K562 (cell line): ENCODE results near the gene PTGIR. TPM values are rescaled to one million over a fixed set of nuclear protein-coding genes. Genes with fewer than 3 reads are reported as not detected.

ENCODE experiments used
- ATAC-seq: fragments of 200-7000 bp; cut with Tn5 transposase; 3 replicates; pipeline ENCODE4 v1.9.1; 2020; ENCODE audit warnings: moderate library complexity
- BruUV-seq: library from RNA; stranded (reverse); fragments of 400-500 nt; replicated peaks from 2 replicates; lab custom pipeline; 2021; lab: Mats Ljungman, UMichigan
- CTCF ChIA-PET: fragments of 300-600 bp; formaldehyde crosslinking; extraction: SDS; loops from one replicate; lab custom pipeline; 2021; ENCODE audit warnings: low intra/inter-chr PET ratio; lab: Yijun Ruan, JAX
- POLR2A ChIA-PET: fragments of 300-600, 350-650 bp; sonication (Branson Sonifier 250); formaldehyde crosslinking; extraction: SDS; loops from one replicate; lab custom pipeline; 2021; ENCODE audit warnings: antibody characterized with exemption, inconsistent platforms; lab: Yijun Ruan, JAX
- DNase-seq, 4 experiments: peaks; one replicate each; pipeline versions ENCODE4 v3.0.0 to v3.0.0-alpha.2; 2011 to 2018; ENCODE audit warnings: low spot score in 3 of 4, mixed read lengths in 3 of 4; ENCODE audit errors: extremely low read depth in 1 of 4
- FAIRE-seq: peaks from 2 replicates; lab custom pipeline; 2011; peaks lifted over from hg19 to GRCh38; lab: Jason Lieb, UNC
- H2AFZ ChIP-seq: 2 replicates; pipeline ENCODE4 v1.6.0; 2011; ENCODE audit warnings: low read depth, low read length, control low read depth, inconsistent platforms
- H3K27ac ChIP-seq: fragments of 200-600 bp; 3 replicates; pipeline ENCODE4 v1.8.0; 2011; ENCODE audit warnings: low read depth, mild to moderate bottlenecking, control low read depth, inconsistent platforms, low read length, moderate library complexity, mixed read lengths; ENCODE audit errors: extremely low read depth
- H3K27me3 ChIP-seq, 2 experiments: fragments of 300-600 bp in 1 of 2; 2 replicates in 1 of 2; 3 replicates in 1 of 2; pipeline versions ENCODE4 v1.6.0 to v1.8.0; 2011; ENCODE audit warnings: inconsistent platforms in 2 of 2, low read length in 2 of 2, mild to moderate bottlenecking in 1 of 2, mixed read lengths in 1 of 2, moderate library complexity in 1 of 2; ENCODE audit not compliant: control insufficient read depth in 2 of 2, insufficient read depth in 2 of 2
- H3K36me3 ChIP-seq: fragments of 300-600 bp; 3 replicates; pipeline ENCODE4 v1.8.0; 2011; ENCODE audit warnings: mild to moderate bottlenecking, low read length, inconsistent platforms; ENCODE audit not compliant: control insufficient read depth, insufficient read depth
- H3K4me1 ChIP-seq, 2 experiments: fragments of 200-600 bp in 1 of 2; replicated peaks in 1 of 2; 2 replicates in 1 of 2; 3 replicates in 1 of 2; pipeline versions ENCODE4 v1.5.1 to v1.8.0; 2011; ENCODE audit warnings: inconsistent platforms in 2 of 2, low read length in 2 of 2, mild to moderate bottlenecking in 1 of 2, mixed read lengths in 1 of 2, moderate library complexity in 1 of 2; ENCODE audit not compliant: control insufficient read depth in 2 of 2, insufficient read depth in 2 of 2
- H3K4me2 ChIP-seq: 2 replicates; pipeline ENCODE4 v1.6.1; 2011; ENCODE audit warnings: low read length, control low read depth, inconsistent platforms, mixed read lengths; ENCODE audit not compliant: insufficient read depth
- H3K4me3 ChIP-seq: fragments of 200-600 bp; sonication (generic), shearing (Covaris generic); 2 replicates; pipeline ENCODE4 v1.5.1; 2016; ENCODE audit warnings: control low read depth, inconsistent platforms
- H3K79me2 ChIP-seq: fragments of 200-600 bp; 3 replicates; pipeline ENCODE4 v1.8.0; 2011; ENCODE audit warnings: low read length, inconsistent platforms; ENCODE audit not compliant: control insufficient read depth, insufficient read depth
- H3K9ac ChIP-seq, 2 experiments: 2 replicates each; pipeline versions ENCODE4 v1.6.0 to v1.6.1; 2011; ENCODE audit warnings: low read depth in 2 of 2, low read length in 2 of 2, control low read depth in 1 of 2, inconsistent platforms in 1 of 2, mild to moderate bottlenecking in 1 of 2, mixed read lengths in 1 of 2; ENCODE audit not compliant: insufficient read depth in 1 of 2
- H3K9me1 ChIP-seq: one replicate; pipeline ENCODE4 v1.6.0; 2011; ENCODE audit warnings: inconsistent platforms, mild to moderate bottlenecking, low read length, moderate library complexity; ENCODE audit not compliant: control insufficient read depth, insufficient read depth
- H3K9me3 ChIP-seq: replicated peaks from 2 replicates; pipeline ENCODE4 v1.5.1; 2011; ENCODE audit warnings: low read depth, low read length, inconsistent platforms; ENCODE audit not compliant: control insufficient read depth, insufficient read depth
- H4K20me1 ChIP-seq: replicated peaks from 2 replicates; pipeline ENCODE4 v1.6.1; 2011; ENCODE audit warnings: low read length, inconsistent platforms, mixed read lengths; ENCODE audit not compliant: control insufficient read depth, insufficient read depth
- CTCFL ChIP-seq: IDR thresholded peaks from 2 replicates; pipeline ENCODE4 v1.6.1; 2011; ENCODE audit warnings: borderline replicate concordance, low read depth, mild to moderate bottlenecking, moderate library complexity, low read length; ENCODE audit not compliant: insufficient read depth, poor library complexity, severe bottlenecking
- PRDM10 ChIP-seq: fragments of 450-650 bp; IDR thresholded peaks from 2 replicates; pipeline ENCODE4 v1.6.1; 2018; ENCODE audit not compliant: partially characterized antibody
- SIN3B ChIP-seq: fragments of 450-650 bp; IDR thresholded peaks from 2 replicates; pipeline ENCODE4 v1.6.1; 2017; ENCODE audit warnings: low read depth, mild to moderate bottlenecking, moderate library complexity
- WGBS: fragments of 100-300 bp; shearing (Covaris generic); methylation state at CpG from one replicate; pipeline ENCODE4 v1.1.6; 2016; ENCODE audit warnings: low coverage, mixed read lengths; ENCODE audit not compliant: insufficient coverage; ENCODE audit errors: missing lambda C conversion rate; 5-methylcytosine and 5-hydroxymethylcytosine counted together
- in situ Hi-C: fragments of 300-500 bp; cut with MboI; formaldehyde crosslinking; loops from 4 replicates; pipeline ENCODE4 v1.15.0; 2018; ENCODE audit warnings: inconsistent platforms, mixed read lengths
- intact Hi-C: fragments of 100-400 bp; cut with micrococcal nuclease; formaldehyde crosslinking; loops from 2 replicates; pipeline ENCODE4 v1.14.2; 2022
- polyA plus RNA-seq, 8 experiments: library from polyadenylated mRNA; depleted of rRNA in 4 of 8; stranded (reverse) in 5 of 8; unstranded in 3 of 8; fragments of >200 nt; fragmentation: Nextera tagmentation in 2 of 8; fragmentation: Illumina TruSeq in 1 of 8; extraction: Ambion mirVana in 2 of 8; extraction: Trizol in 1 of 8; gene quantifications; 2 replicates each; pipeline versions ENCODE4 v1.2.1 to v1.2.3, GENCODE V29; 2011 to 2014; ENCODE audit warnings: inconsistent platforms in 1 of 8, missing spikeins in 1 of 8
- total RNA-seq, 7 experiments: library from RNA; depleted of rRNA in 6 of 7; stranded (reverse); fragments of >200 nt in 6 of 7; fragmentation: Illumina TruSeq in 2 of 7; extraction: Trizol in 2 of 7; gene quantifications; 2 replicates each; pipeline versions ENCODE4 v1.2.1 to v1.2.3, GENCODE V29; 2011 to 2021; ENCODE audit warnings: low replicate concordance in 1 of 7

Gene PTGIR
- total and polyA plus RNA-seq, 9 of the 15 experiments (the other 6 are each of a cell fraction or from before 2014, with no cell fraction given): 0.11 to 3.4 (median 1.1) TPM; not detected in 1

- peak; percentile 73 for TF ChIP-seq PRDM10
Measured at GRCh38 chr19:46634045-46634655, 9.3 kb upstream of the PTGIR start (continued).

- Histone ChIP-seq H3K27me3 (no peaks in the 10 kb centered on the region), H3K9me1 (no peaks in the 10 kb centered on the region), H2AFZ (peak overlapping the region; percentile 58; the same call in 1 of the 2 replicates), H3K4me2 (peak overlapping the region; percentile 88), H3K9me3 (no peaks in the 10 kb centered on the region), H3K9ac (peak overlapping the region; percentile 34 to 88; a peak in 3 of 4 replicates), H3K27ac (no peak overlapping the region), H3K4me1 (peaks cover 41 to 72% of the 10 kb centered on the region in 2 experiments), H3K36me3 (no peaks in the 10 kb centered on the region), H3K79me2 (no peaks in the 10 kb centered on the region), H4K20me1 (no peaks in the 10 kb centered on the region), H3K4me3 (peak overlapping the region; percentile 30; the same call in 1 of the 2 replicates)
- no peak for ATAC-seq
- DNase-seq: peak in 1 of 4 experiments; percentile 39
- 12% methylated on average over 3 of the region's 3 CpGs for WGBS
- ChIA-PET POLR2A (interaction anchor here (1.0 to 1.5 kb wide), 4 partner anchors 9 to 30 kb away, joined by 3 to 5 read pairs (median 4); partner anchors contain the start of gene PTGIR), CTCF (no interaction called here)
- intact Hi-C loops: loop anchor here (1.0 kb wide), 1 partner anchor 20 kb away; no protein-coding TSS in a partner anchor
- in situ Hi-C loops: no loop called here
- FAIRE-seq: no peak
- BruUV-seq: no TSS peak
- TF ChIP-seq SIN3B: no peak
- no peak for TF ChIP-seq CTCFL
Measured at GRCh38 chr19:46633130-46633529, 8.2 kb upstream of the PTGIR start.
